Measurements from ENCODE around the gene CLSTN2. TPM values are rescaled to one million over a fixed set of nuclear protein-coding genes. Genes with fewer than 3 reads are reported as not detected.

Gene CLSTN2
- total RNA-seq, 2 donors from 2014 or later, result not detected

DNA sequence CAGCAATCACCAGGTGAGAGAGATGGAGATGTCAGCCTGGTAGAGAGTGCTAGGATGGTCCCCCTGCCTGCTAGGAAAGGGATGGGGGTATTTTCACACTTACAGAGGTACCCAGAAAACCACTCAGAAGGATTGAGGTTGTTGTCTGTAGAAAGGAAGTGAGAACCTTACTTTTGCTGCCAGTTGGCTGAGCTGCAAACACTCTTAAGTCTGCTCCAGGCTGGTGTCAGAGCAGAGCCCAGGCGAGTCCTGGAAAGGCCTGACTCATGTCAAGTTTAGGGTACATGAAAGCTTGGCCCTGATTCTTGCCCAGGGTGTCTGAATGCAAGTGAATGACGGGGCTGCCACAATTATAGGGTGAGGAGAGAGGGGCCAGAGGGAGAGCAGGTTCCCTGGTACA, 528.4 kb downstream of the CLSTN2 start:
- no peak overlapping the region for H3K4me3 Mint-ChIP-seq
- peaks cover 0 to 2% of the 10 kb centered on the region in 2 donors for H3K9me3 Mint-ChIP-seq
- peaks cover 11% of the 10 kb centered on the region for H3K4me1 Mint-ChIP-seq (ENCODE audit: low read depth)
- DNase-seq (no peak), ATAC-seq (replicated peaks in 1 of 2) (no peak)
- no peaks in the 10 kb centered on the region for H3K36me3 Mint-ChIP-seq (ENCODE audit: insufficient read depth in 2 of 2)
- H3K27me3 Mint-ChIP-seq (ENCODE audit: low read depth), result peaks cover 14% of the 10 kb centered on the region
- H3K27ac Mint-ChIP-seq, result no peak overlapping the region

DNA sequence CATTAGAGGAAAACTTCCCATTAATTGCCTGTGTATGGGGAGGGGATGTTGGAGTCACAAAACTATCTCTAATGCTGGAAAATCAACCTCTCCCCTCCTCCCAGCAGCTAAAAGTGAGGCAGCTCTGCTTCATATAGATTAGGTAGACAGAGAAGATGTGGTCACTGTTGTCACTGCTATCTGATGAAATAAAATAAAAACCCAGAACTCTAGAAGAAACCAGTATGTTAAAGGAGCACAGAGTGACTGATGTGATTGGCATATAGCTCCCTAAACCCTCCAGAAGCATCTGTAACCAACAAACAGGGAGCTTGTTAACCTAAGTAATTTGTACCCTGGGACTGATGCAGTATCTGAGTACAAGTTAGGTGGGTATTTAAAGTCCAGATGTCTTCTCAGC, 531.0 kb downstream of the CLSTN2 start:
- DNase-seq, result no peak
- no peaks in the 10 kb centered on the region for H3K36me3 Mint-ChIP-seq (ENCODE audit: insufficient read depth in 2 of 2)
- ATAC-seq (replicated peaks in 1 of 2), result no peak
- peaks cover 14% of the 10 kb centered on the region for H3K27me3 Mint-ChIP-seq (ENCODE audit: low read depth)
- peaks cover 11% of the 10 kb centered on the region for H3K4me1 Mint-ChIP-seq (ENCODE audit: low read depth)
- no peak overlapping the region for H3K4me3 Mint-ChIP-seq
- H3K27ac Mint-ChIP-seq, result no peak overlapping the region
- peaks cover 0 to 2% of the 10 kb centered on the region in 2 donors for H3K9me3 Mint-ChIP-seq

DNA sequence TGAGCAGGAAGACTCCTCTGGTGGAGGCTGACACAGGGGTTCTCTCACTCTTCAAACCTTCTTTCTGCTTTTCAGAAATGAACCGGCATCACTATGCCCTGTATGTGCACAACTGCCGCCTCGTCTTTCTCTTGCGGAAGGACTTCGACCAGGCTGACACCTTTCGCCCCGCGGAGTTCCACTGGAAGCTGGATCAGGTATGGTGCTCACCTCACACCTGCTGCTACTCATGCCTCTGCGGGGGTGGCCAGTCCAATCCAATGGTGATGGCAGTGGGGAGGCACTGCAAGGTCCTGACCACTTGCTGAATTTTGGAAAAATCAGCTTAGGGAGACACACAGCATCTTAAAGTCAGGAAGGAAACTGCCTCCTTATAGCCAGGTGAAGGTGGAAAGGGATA, 531.5 kb downstream of the CLSTN2 start:
- H3K4me1 Mint-ChIP-seq (ENCODE audit: low read depth), result peaks cover 11% of the 10 kb centered on the region
- no peak overlapping the region for H3K4me3 Mint-ChIP-seq
- no peak for ATAC-seq (replicated peaks in 1 of 2)
- H3K9me3 Mint-ChIP-seq, result peaks cover 0 to 2% of the 10 kb centered on the region in 2 donors
- H3K27ac Mint-ChIP-seq, result no peak overlapping the region
- no peak for DNase-seq
- no peaks in the 10 kb centered on the region for H3K36me3 Mint-ChIP-seq (ENCODE audit: insufficient read depth in 2 of 2)
- peaks cover 14% of the 10 kb centered on the region for H3K27me3 Mint-ChIP-seq (ENCODE audit: low read depth)

DNA sequence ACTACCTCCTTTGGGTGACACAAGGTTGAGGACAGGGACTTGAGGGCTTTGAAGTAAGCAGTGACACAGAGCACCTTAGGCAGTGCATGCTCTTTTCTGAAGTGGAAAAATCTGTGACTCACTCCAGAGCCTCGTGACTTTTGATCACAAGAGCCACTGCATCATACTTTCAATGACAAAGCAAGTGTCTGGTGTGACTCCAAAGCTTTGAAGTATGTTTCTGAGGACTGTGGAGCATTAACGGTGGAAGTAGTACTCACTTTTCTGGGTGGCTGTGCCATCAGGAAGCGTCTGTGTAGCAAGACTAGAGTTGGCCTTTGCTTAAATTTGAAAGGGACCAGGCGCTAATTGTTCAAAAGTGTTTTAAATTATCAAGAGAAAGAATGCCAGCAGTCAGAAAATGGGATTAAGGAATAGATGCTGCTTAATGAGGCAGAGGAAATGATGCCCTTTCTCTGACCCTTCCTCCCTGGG, 532.2 kb downstream of the CLSTN2 start:
- Mint-ChIP-seq H3K9me3 (peaks cover 0 to 2% of the 10 kb centered on the region in 2 donors), H3K4me1 (ENCODE audit: low read depth) (peaks cover 11% of the 10 kb centered on the region), H3K36me3 (ENCODE audit: insufficient read depth in 2 of 2) (no peaks in the 10 kb centered on the region), H3K27ac (no peak overlapping the region), H3K27me3 (ENCODE audit: low read depth) (peaks cover 14% of the 10 kb centered on the region), H3K4me3 (no peak overlapping the region)
- ATAC-seq (replicated peaks in 1 of 2) (peak; percentile 95), DNase-seq (peak; percentile 17 to 43)

DNA sequence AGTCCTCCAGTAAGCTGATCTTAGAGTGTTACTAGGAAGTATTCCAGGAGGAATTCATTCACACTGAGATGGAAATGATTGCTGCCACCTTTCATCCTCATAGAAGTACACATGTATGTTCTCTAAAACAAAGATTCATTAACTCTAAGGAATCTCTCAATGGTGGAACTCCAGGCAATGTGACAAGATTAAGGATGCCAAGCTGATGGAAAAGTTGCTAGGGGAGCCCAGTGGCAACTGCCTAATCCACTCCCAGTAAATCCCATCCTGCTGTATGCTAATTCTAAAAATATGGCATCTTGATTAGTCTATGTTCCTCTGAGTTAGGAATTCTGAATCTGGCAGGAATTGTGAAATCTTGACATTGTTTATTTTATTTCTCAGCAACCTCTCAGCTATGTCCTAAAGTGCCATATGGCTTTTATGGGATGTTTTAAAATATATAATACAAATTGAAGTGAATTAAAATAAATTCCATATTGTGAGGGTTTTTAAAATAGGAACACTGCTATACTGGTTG, 532.9 kb downstream of the CLSTN2 start:
- H3K27me3 Mint-ChIP-seq (ENCODE audit: low read depth), result peaks cover 12% of the 10 kb centered on the region

DNA sequence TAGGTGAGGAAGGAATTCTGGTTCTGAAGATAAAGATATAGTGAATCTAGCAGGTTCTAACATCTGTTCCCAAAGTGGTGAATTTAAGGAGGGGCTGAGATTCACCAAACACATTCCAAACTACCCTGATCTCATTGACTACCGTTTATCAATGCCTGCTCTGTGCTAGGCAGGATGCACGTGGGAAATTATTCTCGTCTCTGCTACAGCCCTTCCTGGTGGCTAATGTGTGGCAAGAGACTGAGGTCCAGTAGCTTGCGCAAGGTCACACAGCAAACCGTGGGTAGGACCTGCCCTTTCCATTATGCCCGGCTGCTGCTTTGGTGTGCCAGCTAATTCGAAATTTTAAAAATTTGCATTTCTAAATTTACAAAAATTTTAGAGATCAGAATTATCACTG, 533.4 kb downstream of the CLSTN2 start:
- H3K4me3 Mint-ChIP-seq, result no peak overlapping the region
- H3K4me1 Mint-ChIP-seq (ENCODE audit: low read depth), result peaks cover 11% of the 10 kb centered on the region
- peaks cover 7% of the 10 kb centered on the region for H3K27me3 Mint-ChIP-seq (ENCODE audit: low read depth)
- no peak overlapping the region for H3K27ac Mint-ChIP-seq
- ATAC-seq (replicated peaks in 1 of 2) (no peak), DNase-seq (no peak)
- peaks cover 0 to 2% of the 10 kb centered on the region in 2 donors for H3K9me3 Mint-ChIP-seq
- no peaks in the 10 kb centered on the region for H3K36me3 Mint-ChIP-seq (ENCODE audit: insufficient read depth in 2 of 2)

More for the DNA sequence above, 532.9 kb downstream of the CLSTN2 start:
- no peak overlapping the region for H3K27ac Mint-ChIP-seq
- peaks cover 0 to 2% of the 10 kb centered on the region in 2 donors for H3K9me3 Mint-ChIP-seq
- no peak overlapping the region for H3K4me3 Mint-ChIP-seq
- no peaks in the 10 kb centered on the region for H3K36me3 Mint-ChIP-seq (ENCODE audit: insufficient read depth in 2 of 2)
- peaks cover 11% of the 10 kb centered on the region for H3K4me1 Mint-ChIP-seq (ENCODE audit: low read depth)
- DNase-seq, result no peak
- no peak for ATAC-seq (replicated peaks in 1 of 2)

DNA sequence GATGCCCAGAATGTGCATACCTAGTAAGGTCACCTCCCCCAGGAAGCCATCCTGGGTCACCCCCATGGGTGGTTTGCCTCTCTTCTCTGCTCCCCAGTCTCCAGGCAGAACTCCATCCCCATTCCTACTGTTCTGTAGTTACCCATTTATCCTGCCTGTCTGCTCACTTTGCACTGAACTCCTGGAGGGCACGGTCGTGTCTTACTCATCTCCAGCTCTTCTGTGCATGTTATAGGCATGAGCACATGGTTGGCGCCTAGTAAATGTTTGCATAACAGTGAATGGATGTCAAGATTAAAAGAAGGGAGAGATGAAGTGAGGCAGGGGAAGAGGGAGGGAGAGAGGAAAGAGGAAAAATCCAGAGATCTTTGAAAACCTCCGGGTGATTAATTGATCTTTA, 534.5 kb downstream of the CLSTN2 start:
- ATAC-seq (replicated peaks in 1 of 2) (no peak), DNase-seq (no peak)
- Mint-ChIP-seq H3K9me3 (no peaks in the 10 kb centered on the region), H3K4me1 (ENCODE audit: low read depth) (peaks cover 11% of the 10 kb centered on the region), H3K27ac (no peak overlapping the region), H3K4me3 (no peak overlapping the region), H3K36me3 (ENCODE audit: insufficient read depth in 2 of 2) (no peaks in the 10 kb centered on the region), H3K27me3 (ENCODE audit: low read depth) (no peaks in the 10 kb centered on the region)

DNA sequence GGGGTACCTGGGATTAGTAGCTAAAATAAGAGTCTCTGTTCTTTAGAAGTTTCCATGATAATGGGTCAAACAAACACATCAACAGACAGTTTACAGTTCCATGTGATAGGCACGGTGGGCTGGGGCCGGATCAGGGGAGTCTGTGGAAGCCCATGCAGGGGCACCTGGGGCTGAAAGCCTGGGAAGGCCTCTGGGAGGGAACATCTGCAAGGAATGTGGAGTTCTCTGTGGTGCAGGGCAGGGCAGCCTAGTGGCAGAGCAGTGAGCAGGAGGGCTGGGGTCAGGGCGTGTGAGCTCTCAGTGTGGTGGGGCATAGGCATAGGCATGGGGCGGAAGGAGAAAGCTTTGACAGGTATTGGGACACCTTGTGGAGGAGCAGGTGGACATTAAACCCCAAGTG, 535.2 kb downstream of the CLSTN2 start:
- Mint-ChIP-seq H3K36me3 (ENCODE audit: insufficient read depth in 2 of 2) (no peaks in the 10 kb centered on the region), H3K4me3 (no peak overlapping the region), H3K9me3 (no peaks in the 10 kb centered on the region), H3K27ac (no peak overlapping the region), H3K27me3 (ENCODE audit: low read depth) (no peaks in the 10 kb centered on the region), H3K4me1 (ENCODE audit: low read depth) (peaks cover 11% of the 10 kb centered on the region)
- DNase-seq (no peak), ATAC-seq (replicated peaks in 1 of 2) (no peak)

DNA sequence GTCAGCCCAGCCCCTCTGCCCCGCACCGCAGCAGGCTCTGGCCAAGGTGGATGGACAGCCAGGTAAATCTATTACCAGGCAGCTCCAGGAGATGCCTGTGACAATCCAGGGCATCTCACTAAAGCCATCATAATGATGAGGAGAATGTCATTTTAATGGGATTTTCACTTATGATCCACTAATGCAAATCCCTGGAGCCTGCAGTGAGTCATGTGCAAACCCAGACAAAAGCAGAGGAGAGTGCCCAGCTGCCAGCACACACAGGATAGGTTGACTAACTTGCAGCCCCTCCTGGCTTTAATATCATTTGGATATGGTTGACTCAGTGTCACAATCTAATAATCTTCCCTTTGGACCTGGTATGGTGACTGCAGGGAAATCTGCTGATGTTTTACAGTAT, 536.0 kb downstream of the CLSTN2 start:
- peaks cover 0 to 2% of the 10 kb centered on the region in 2 donors for H3K9me3 Mint-ChIP-seq

DNA sequence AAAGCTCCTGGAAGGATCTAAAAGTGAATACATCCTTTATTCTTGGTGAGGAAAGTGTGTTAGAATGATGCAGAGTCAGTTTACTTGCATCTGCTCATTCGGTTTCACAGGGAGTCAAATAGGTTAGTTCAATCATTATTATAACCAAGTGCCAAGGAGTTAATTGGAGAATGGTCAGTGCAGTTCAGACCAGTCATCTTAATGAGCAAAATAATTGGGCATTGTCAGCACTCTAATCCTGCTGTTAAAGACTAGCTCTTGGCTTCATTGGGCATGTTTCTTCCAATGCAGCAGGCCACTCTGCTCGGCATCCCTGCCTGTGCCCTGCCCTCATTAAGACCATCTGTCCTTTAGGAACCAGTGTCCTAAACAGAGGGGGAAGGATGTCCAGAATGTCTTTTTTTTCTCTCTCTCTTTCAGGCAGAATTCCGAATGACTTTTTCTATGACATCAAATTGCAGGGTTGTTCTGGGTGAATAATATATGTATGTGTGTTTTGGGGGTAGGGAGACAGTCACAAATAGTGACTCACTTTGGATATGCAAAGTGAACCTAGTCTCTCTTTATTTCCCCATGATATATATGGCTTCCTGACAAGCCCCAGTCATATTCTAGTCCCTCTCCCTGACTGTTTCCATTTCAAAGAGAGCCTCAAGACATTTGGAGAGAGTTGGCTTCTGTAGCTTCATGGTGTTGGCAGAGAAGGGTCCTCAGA, 537.5 kb downstream of the CLSTN2 start:
- no peaks in the 10 kb centered on the region for H3K36me3 Mint-ChIP-seq (ENCODE audit: insufficient read depth in 2 of 2)
- DNase-seq (no peak), ATAC-seq (replicated peaks in 1 of 2) (no peak)
- peaks cover 0 to 2% of the 10 kb centered on the region in 2 donors for H3K9me3 Mint-ChIP-seq
- H3K27me3 Mint-ChIP-seq (ENCODE audit: low read depth), result no peaks in the 10 kb centered on the region
- H3K27ac Mint-ChIP-seq, result no peak overlapping the region
- peaks cover 4% of the 10 kb centered on the region for H3K4me1 Mint-ChIP-seq (ENCODE audit: low read depth)
- H3K4me3 Mint-ChIP-seq, result no peak overlapping the region

More for the DNA sequence above, 536.0 kb downstream of the CLSTN2 start:
- DNase-seq, result no peak
- H3K27ac Mint-ChIP-seq, result no peak overlapping the region
- H3K4me3 Mint-ChIP-seq, result no peak overlapping the region
- no peak for ATAC-seq (replicated peaks in 1 of 2)
- H3K4me1 Mint-ChIP-seq (ENCODE audit: low read depth), result peaks cover 11% of the 10 kb centered on the region
- no peaks in the 10 kb centered on the region for H3K36me3 Mint-ChIP-seq (ENCODE audit: insufficient read depth in 2 of 2)
- H3K27me3 Mint-ChIP-seq (ENCODE audit: low read depth), result no peaks in the 10 kb centered on the region

DNA sequence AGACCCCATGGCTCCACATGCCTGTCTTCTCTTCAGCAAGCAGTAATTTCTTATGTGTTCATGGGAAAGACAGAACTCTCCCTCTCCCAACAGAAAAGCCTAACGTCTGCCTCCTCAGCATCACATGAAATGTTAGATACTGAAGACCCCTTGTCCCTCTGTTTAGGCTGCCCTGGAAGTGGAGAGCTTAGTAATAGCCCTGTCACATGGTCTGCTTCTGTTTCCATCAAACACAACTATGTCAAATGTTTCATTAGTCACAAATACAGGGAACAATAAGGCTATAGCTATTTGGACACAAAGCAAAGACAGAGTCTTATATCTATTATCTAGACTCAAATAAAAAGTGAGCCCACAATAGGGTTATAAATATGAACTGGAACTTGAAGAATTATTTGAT, 552.6 kb downstream of the CLSTN2 start:
- DNase-seq, result no peak
- Mint-ChIP-seq H3K9me3 (peaks cover 3 to 8% of the 10 kb centered on the region in 2 donors), H3K27me3 (ENCODE audit: low read depth) (peaks cover 7% of the 10 kb centered on the region), H3K4me3 (no peak overlapping the region), H3K36me3 (ENCODE audit: insufficient read depth in 2 of 2) (peaks cover 0 to 2% of the 10 kb centered on the region in 2 donors), H3K27ac (no peak overlapping the region), H3K4me1 (ENCODE audit: low read depth) (no peaks in the 10 kb centered on the region)
- no peak for ATAC-seq (replicated peaks in 1 of 2)

DNA sequence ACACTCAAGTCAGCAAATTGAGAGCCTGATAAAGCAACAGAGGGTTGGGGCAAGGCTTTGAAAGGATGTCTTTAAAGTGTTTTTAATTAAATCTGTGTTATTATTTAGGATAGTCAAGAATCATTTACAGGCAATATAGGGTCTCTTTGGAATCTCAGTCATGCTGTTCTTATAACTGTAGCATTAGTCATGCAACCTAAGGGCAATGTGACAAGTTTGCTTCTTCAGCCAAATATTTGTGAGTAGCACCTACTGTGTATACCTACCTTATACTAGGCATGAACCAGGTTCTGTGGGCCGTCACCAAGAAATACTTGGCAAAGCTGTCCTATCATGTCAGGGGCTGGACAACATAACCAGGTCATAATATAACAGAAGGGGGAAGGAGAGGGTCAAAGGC, 558.3 kb downstream of the CLSTN2 start:
- no peak overlapping the region for H3K4me3 Mint-ChIP-seq
- H3K36me3 Mint-ChIP-seq (ENCODE audit: insufficient read depth in 2 of 2), result no peaks in the 10 kb centered on the region
- H3K4me1 Mint-ChIP-seq (ENCODE audit: low read depth), result no peaks in the 10 kb centered on the region
- H3K27ac Mint-ChIP-seq, result no peak overlapping the region
- DNase-seq (no peak), ATAC-seq (replicated peaks in 1 of 2) (no peak)
- peaks cover 7% of the 10 kb centered on the region for H3K27me3 Mint-ChIP-seq (ENCODE audit: low read depth)
- no peaks in the 10 kb centered on the region for H3K9me3 Mint-ChIP-seq

DNA sequence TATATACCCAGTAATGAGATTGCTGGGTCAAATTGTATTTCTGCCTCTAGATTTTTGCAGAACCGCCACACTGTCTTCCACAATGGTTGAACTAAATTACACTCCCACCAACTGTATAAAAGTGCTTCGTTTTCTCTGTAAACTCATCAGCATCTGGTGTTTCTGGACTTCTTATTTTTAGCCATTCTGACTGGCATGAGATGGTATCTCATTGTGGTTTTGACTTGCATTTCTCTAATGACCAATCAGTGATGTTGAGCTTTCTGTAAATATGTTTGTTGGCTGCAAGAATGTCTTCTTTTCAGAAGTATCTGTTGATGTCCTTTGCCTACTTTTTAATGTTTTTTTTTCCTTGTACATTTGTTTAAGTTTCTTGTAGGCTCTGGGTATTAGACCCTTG, 560.0 kb downstream of the CLSTN2 start:
- H3K36me3 Mint-ChIP-seq (ENCODE audit: insufficient read depth in 2 of 2), result no peaks in the 10 kb centered on the region
- no peak overlapping the region for H3K4me3 Mint-ChIP-seq
- ATAC-seq (replicated peaks in 1 of 2), result no peak
- H3K27ac Mint-ChIP-seq, result no peak overlapping the region
- no peaks in the 10 kb centered on the region for H3K27me3 Mint-ChIP-seq (ENCODE audit: low read depth)
- no peak for DNase-seq
- no peaks in the 10 kb centered on the region for H3K9me3 Mint-ChIP-seq
- H3K4me1 Mint-ChIP-seq (ENCODE audit: low read depth), result no peaks in the 10 kb centered on the region

DNA sequence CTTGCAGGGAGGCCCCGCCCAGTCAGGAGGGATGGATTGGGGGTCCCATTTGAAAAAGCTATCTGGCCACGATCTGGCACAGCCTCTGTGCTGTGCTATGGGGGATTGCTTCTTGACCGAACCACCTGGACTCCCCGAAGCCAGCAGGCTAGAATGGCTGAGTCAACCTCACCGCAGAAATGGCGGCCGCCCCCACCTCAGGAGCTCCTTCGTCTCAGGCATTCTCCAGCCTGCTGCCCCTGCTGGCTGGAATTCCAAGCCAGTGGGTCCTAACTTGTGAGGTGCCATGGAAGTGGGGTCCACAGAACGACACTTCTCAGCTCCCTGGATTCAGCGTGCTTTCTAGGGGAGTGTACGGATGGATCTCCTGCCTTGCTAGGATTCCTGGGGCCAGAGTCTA, 562.3 kb downstream of the CLSTN2 start:
- ATAC-seq (replicated peaks in 1 of 2) (no peak), DNase-seq (no peak)
- no peaks in the 10 kb centered on the region for H3K4me1 Mint-ChIP-seq (ENCODE audit: low read depth)

More for the DNA sequence above, 562.3 kb downstream of the CLSTN2 start:
- H3K27ac Mint-ChIP-seq, result no peak overlapping the region
- H3K27me3 Mint-ChIP-seq (ENCODE audit: low read depth), result peaks cover 5% of the 10 kb centered on the region
- H3K4me3 Mint-ChIP-seq, result no peak overlapping the region
- H3K36me3 Mint-ChIP-seq (ENCODE audit: insufficient read depth in 2 of 2), result no peaks in the 10 kb centered on the region
- H3K9me3 Mint-ChIP-seq, result no peaks in the 10 kb centered on the region

Measured in activated T-cell treated with anti-CD3 and anti-CD28 coated beads, Interleukin-2, amount 50 U/mL, for 72 hours (primary cell).